GM12872 (cell line): ENCODE results near the gene TANGO2.

Experiments used
- TF ChIP-seq, protein P1 (sequence below): IDR thresholded peaks from 3 replicates; pipeline ENCODE4 v1.5.1; 2011; ENCODE audit warnings: low read depth, mild to moderate bottlenecking, low read length, moderate library complexity; ENCODE audit not compliant: insufficient read depth

TANGO2 gene

DNA sequence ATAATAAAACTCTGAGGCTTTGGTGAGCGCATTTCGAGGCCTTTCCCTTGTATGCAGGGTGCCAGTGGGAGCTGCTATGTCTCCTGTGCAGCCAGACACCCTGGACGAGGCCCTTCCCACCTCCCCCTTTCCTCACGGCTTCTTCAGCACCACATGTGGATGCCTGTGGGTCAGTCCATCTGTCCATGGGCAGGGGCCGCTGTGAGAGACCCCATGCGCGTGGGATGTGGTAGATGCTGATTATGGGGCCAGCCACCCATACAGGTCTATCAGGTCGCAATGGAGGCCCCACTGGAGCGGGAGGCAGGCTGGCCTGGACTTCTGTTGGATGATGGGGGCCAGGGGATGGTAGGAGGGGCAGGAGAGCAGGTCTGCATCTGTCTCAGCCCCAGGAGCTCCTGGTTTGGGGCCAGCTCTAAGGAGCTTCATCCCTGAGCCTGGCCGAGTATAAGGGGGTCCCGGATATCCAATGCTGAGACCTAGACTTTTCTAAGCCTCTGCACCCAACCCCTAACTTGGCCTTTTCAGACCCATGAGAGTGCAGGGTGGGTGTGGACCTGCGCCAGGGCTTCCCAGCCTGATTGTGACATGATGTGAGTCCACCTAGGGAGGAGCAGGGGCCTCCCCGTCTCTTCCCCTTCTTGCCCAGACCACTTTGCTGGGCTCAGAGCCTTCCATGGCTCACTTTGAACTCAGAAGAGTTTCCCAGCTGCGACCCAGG is 45.1 kb downstream of the TANGO2 start:
- TF ChIP-seq, protein P1, sequence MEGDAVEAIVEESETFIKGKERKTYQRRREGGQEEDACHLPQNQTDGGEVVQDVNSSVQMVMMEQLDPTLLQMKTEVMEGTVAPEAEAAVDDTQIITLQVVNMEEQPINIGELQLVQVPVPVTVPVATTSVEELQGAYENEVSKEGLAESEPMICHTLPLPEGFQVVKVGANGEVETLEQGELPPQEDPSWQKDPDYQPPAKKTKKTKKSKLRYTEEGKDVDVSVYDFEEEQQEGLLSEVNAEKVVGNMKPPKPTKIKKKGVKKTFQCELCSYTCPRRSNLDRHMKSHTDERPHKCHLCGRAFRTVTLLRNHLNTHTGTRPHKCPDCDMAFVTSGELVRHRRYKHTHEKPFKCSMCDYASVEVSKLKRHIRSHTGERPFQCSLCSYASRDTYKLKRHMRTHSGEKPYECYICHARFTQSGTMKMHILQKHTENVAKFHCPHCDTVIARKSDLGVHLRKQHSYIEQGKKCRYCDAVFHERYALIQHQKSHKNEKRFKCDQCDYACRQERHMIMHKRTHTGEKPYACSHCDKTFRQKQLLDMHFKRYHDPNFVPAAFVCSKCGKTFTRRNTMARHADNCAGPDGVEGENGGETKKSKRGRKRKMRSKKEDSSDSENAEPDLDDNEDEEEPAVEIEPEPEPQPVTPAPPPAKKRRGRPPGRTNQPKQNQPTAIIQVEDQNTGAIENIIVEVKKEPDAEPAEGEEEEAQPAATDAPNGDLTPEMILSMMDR, result no peak

DNA sequence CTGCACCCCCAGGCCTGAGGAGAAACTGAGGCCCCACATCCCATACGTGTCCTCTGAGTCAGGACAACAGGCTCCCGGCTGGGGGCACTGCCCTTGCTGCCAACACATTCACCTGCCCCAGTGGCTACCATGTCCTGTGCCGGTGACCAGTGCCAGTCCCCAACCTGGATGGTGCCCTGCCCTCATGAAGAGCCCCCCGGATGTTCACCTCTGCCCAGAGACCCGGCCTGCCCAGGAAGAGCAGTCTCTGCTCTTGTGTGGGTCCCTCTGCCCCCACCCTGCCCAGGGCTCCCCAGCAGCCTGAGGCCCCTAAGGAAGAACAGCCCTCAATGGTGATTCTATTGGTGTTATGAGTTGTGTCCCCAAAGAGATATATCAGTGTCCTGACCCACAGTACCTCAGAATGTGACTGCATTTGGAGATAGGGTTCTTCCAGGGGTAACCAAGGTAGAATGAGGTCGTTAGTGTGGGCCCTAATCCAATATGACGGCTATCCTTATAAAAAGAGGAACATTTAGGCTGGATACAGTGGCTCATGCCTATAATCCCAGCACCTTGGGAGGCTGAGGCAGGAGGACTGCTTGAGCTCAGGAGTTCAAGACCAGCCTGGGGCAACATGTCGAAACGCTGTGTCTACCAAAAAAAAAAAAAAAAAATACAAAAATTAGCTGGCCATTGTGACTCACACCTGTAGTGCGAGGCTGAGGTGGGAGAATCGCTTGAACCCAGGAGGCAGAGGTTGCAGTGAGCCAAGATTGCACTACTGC is 45.9 kb downstream of the TANGO2 start:
- TF ChIP-seq, protein P1, result no peak

DNA sequence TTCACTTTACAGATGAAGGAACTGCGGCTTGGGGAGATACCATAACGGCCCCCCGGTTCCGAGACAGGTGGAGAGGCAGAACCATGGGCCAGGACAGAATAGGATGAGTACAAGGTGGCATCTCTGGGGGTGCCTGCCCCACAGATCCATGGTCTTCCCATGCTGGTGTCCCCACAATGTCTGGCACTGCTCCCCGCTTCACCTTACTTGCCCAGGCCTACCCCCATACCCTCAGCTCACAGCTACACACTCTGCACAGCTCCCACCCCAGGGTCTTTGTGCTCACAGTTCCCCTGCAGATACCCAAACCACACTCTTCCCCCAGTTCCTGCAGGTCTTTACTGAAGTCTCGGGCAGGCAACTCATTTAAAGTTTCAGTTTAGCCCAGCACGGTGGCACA is 47.7 kb downstream of the TANGO2 start:
- TF ChIP-seq, protein P1, result no peak

DNA sequence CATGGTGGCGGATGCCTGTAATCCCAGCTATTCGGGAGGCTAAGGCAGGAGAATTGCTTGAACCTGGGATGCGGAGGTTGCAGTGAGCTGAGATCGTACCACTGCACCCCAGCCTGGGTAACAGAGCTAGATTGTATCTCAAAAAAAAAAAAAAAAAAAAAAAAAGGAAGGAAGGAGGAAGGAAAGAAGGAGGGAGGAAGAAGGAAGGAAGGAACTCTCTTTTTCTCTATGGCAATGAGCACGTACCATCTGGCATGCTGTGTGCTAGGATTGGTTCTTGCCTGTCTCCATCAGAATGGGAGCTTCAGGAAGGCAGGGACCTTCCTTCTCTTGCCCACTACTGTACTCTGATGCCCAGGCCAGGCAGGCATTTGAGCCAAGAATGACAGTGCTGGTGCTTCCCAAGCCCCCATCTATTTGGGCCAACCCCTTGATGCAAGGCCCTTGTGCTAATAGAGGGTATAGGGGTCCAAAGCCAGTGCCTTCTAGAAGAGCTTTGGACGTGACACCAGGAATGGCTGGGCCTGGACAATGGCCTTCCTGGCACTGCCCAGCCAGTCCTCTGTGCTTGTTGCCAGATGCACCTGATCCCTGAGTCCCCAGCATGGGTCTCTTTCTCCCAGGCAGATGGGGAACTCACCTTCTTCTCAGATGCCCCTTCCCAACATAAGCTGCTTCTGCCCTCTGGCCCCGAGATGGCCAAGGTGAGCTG is 48.6 kb downstream of the TANGO2 start:
- TF ChIP-seq, protein P1, result no peak

DNA sequence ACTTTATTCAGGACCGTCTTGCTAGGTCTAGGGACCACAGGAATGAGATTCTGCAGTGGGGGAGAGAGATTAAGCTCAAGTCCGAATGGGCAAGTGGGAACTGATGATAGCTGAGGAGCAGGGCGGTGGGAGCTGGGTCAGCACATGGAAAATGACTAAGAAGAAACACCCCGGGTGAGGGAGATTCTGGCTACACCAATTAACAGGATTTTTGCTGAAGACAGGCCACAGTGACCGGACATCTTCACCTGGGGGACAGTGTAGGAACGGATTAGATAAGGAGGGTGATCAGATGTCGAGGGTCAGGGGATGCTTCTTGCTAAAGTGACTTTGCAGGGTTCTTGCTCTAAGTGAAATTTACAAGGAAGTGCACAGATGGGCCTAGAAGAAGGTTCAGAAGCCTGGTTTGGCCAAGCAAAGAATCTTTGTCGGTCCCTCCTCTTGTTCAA is 50.6 kb downstream of the TANGO2 start:
- TF ChIP-seq, protein P1, result no peak

DNA sequence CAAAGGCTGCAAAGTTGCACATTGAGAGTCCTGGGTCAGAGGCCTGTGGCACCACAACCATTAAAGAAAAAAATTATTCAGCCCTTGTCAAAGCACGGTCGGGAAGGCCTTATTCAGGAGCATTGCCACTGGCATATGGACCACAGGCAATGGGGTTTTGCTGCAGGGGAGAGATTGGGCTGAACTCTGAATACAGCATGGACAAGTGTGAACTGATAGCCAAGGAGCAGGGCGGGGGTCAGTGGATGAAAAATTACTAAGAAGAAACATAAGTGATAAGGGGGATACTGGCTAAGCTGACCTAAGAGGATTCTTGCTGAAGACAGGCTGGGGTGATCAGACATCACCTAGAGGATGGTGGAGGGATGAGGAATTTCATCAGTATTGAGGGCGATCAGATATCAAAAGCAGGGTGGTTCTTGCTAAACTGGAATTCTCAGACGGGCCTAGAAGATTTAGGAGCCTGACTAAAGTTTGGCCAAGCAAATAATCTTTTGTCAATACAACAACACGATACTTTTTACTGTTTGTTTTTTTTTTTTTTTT is 55.8 kb downstream of the TANGO2 start:
- TF ChIP-seq, protein P1, result no peak

DNA sequence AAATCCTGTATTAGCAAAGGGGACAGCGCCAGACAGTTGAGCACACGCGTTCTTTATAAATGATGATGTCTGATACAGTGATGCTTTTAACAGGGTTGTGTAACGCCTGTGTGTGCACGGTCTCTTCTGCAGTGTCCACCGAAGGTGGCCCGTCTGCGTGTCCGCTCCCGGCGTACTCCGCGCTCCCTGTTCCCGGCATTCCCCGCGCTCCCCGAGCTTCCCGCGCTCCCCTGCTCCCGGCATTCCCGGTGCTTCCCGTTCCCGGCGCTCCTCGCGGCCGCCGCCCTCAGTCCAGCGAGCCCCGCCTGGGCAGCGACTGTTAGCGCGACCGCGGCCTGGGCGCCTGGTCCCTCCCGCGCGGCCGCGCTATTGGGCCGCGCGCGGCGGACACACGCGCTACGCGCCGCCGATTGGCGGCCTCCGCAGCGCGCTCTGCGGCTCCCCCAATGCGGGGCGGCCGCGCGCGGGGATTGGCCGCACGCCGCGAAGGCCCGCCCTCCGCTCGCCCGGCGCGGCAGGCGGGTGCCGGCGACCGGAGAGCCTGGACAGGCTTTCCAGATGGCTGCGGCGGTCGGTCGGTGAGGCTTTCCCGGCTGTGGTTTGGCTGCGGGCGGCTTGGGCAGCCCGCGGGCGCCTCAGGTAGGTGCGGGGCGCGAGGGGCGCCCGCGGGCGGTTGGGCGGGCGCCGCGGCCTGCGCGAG is 59.0 kb downstream of the TANGO2 start, which contains the start of gene DGCR8:
Gene DGCR8, plus strand, starts transcription at position 497 of the 700 bp plus-strand sequence. CDS start 5,723 bp downstream, outside the sequence.
- TF ChIP-seq, protein P1, result no peak
